HEK293 (cell line): ENCODE measurements around the gene ATXN10.

ENCODE experiments used
- CTCF ChIA-PET: fragments of 350-600 bp; formaldehyde crosslinking; extraction: SDS; loops from one replicate; lab custom pipeline; 2021; ENCODE audit warnings: antibody characterized with exemption; lab: Yijun Ruan, JAX
- POLR2A ChIA-PET: fragments of 300-600 bp; formaldehyde crosslinking; extraction: SDS; loops from one replicate; lab custom pipeline; 2020; ENCODE audit warnings: antibody characterized with exemption, inconsistent platforms; lab: Yijun Ruan, JAX
- H3K27ac ChIP-seq: fragments of 200-500 bp; sonication (Bioruptor generic); 2 replicates; pipeline ENCODE4 v1.5.1; 2014; ENCODE audit warnings: low read depth, low read length, control low read depth, inconsistent platforms; ENCODE audit errors: extremely low read depth
- H3K36me3 ChIP-seq, 2 experiments: fragments of 200-500 bp in 1 of 2; sonication (Bioruptor generic) in 1 of 2; 1 replicate in 1 of 2; 2 replicates in 1 of 2; pipeline ENCODE4 v1.5.1; 2014 to 2017; ENCODE audit warnings: inconsistent platforms in 2 of 2, low read length in 2 of 2; ENCODE audit not compliant: control insufficient read depth in 2 of 2, insufficient read depth in 1 of 2
- H3K4me1 ChIP-seq: fragments of 200-500 bp; sonication (Bioruptor generic); 2 replicates; pipeline ENCODE4 v1.5.1; 2014; ENCODE audit warnings: mild to moderate bottlenecking, low read length, inconsistent platforms; ENCODE audit not compliant: control insufficient read depth, insufficient read depth
- H3K4me3 ChIP-seq: 2 replicates; pipeline ENCODE4 v1.5.1; 2011; ENCODE audit warnings: low read depth, mild to moderate bottlenecking, control low read depth, low read length, moderate library complexity
- H3K9me3 ChIP-seq: fragments of 200-500 bp; sonication (Bioruptor generic); 2 replicates; pipeline ENCODE4 v1.5.1; 2014; ENCODE audit warnings: low read depth, low read length, inconsistent platforms; ENCODE audit not compliant: control insufficient read depth, insufficient read depth
- ELK4 ChIP-seq: IDR thresholded peaks from 2 replicates; pipeline ENCODE4 v1.6.1; 2011; ENCODE audit warnings: mild to moderate bottlenecking, low read depth, low read length, borderline replicate concordance
- KLF9 ChIP-seq: fragments of 450-650 bp; formaldehyde crosslinking; IDR thresholded peaks from 2 replicates; pipeline ENCODE4 v1.5.1; 2016; ENCODE audit warnings: missing biosample characterization, missing genetic modification characterization, low read depth
- PRDM2 ChIP-seq: fragments of 450-650 bp; formaldehyde crosslinking; IDR thresholded peaks from 2 replicates; pipeline ENCODE4 v1.5.1; 2016; ENCODE audit warnings: missing biosample characterization, missing genetic modification characterization, borderline replicate concordance
- SP3 ChIP-seq: fragments of 450-650 bp; formaldehyde crosslinking; IDR thresholded peaks from 2 replicates; pipeline ENCODE4 v1.5.1; 2016; ENCODE audit warnings: missing biosample characterization, missing genetic modification characterization
- ZBTB44 ChIP-seq: fragments of 450-650 bp; IDR thresholded peaks from 2 replicates; pipeline ENCODE4 v1.5.1; 2018; ENCODE audit warnings: missing biosample characterization, mild to moderate bottlenecking, missing genetic modification characterization
- ZNF10 ChIP-seq: fragments of 450-650 bp; formaldehyde crosslinking; IDR thresholded peaks from 2 replicates; pipeline ENCODE4 v1.5.1; 2017; ENCODE audit warnings: missing biosample characterization, missing genetic modification characterization
- ZNF248 ChIP-seq: fragments of 450-650 bp; formaldehyde crosslinking; IDR thresholded peaks from 2 replicates; pipeline ENCODE4 v1.5.1; 2017; ENCODE audit warnings: missing biosample characterization, missing genetic modification characterization
- ZNF335 ChIP-seq: fragments of 450-650 bp; formaldehyde crosslinking; conservative IDR thresholded peaks from 2 replicates; pipeline ENCODE4 v1.5.1; 2016; ENCODE audit warnings: missing biosample characterization, missing genetic modification characterization
- ZNF37A ChIP-seq: fragments of 450-650 bp; IDR thresholded peaks from 2 replicates; pipeline ENCODE4 v1.5.1; 2018; ENCODE audit warnings: missing biosample characterization, missing genetic modification characterization
- ZNF423 ChIP-seq: fragments of 450-650 bp; formaldehyde crosslinking; IDR thresholded peaks from 2 replicates; pipeline ENCODE4 v1.5.1; 2016; ENCODE audit warnings: missing biosample characterization, missing genetic modification characterization
- ZNF488 ChIP-seq: fragments of 450-650 bp; formaldehyde crosslinking; IDR thresholded peaks from 2 replicates; pipeline ENCODE4 v1.5.1; 2016; ENCODE audit warnings: missing biosample characterization, missing genetic modification characterization
- ZNF521 ChIP-seq: fragments of 450-650 bp; formaldehyde crosslinking; IDR thresholded peaks from 2 replicates; pipeline ENCODE4 v1.5.1; 2017; ENCODE audit warnings: missing biosample characterization, mild to moderate bottlenecking, missing genetic modification characterization
- ZNF629 ChIP-seq: fragments of 450-650 bp; formaldehyde crosslinking; IDR thresholded peaks from 2 replicates; pipeline ENCODE4 v1.5.1; 2017; ENCODE audit warnings: missing biosample characterization, missing genetic modification characterization
- ZNF664 ChIP-seq: fragments of 450-650 bp; formaldehyde crosslinking; IDR thresholded peaks from 2 replicates; pipeline ENCODE4 v1.5.1; 2016; ENCODE audit warnings: missing biosample characterization, missing genetic modification characterization
- ZNF792 ChIP-seq: fragments of 450-650 bp; formaldehyde crosslinking; IDR thresholded peaks from 2 replicates; pipeline ENCODE4 v1.5.1; 2016; ENCODE audit warnings: missing biosample characterization, missing genetic modification characterization
- ZSCAN23 ChIP-seq: fragments of 450-650 bp; formaldehyde crosslinking; IDR thresholded peaks from 2 replicates; pipeline ENCODE4 v1.5.1; 2016; ENCODE audit warnings: missing biosample characterization, missing genetic modification characterization
- TF ChIP-seq, protein P1 (sequence below): fragments of 450-650 bp; formaldehyde crosslinking; conservative IDR thresholded peaks from 2 replicates; pipeline ENCODE4 v1.5.1; 2016; ENCODE audit warnings: low read depth, missing biosample characterization, missing genetic modification characterization
- TF ChIP-seq, protein P2 (sequence below): fragments of 450-650 bp; formaldehyde crosslinking; optimal IDR thresholded peaks from 2 replicates; pipeline ENCODE3; 2016; ENCODE audit warnings: missing biosample characterization, mild to moderate bottlenecking, missing genetic modification characterization
- TF ChIP-seq, protein P3 (sequence below): fragments of 450-650 bp; formaldehyde crosslinking; IDR thresholded peaks from 2 replicates; pipeline ENCODE4 v1.5.1; 2016; ENCODE audit warnings: missing biosample characterization, missing genetic modification characterization

ATXN10 gene

GRCh38 chr22:45834241-45834640 lies 162.6 kb downstream of the ATXN10 start (continued):
- no peak for TF ChIP-seq PRDM2
- TF ChIP-seq ZNF521 (tag by site-specific recombination) = no peak
- TF ChIP-seq ZNF629 (tag by site-specific recombination) = no peak
- TF ChIP-seq ZBTB44 = no peak

DNA sequence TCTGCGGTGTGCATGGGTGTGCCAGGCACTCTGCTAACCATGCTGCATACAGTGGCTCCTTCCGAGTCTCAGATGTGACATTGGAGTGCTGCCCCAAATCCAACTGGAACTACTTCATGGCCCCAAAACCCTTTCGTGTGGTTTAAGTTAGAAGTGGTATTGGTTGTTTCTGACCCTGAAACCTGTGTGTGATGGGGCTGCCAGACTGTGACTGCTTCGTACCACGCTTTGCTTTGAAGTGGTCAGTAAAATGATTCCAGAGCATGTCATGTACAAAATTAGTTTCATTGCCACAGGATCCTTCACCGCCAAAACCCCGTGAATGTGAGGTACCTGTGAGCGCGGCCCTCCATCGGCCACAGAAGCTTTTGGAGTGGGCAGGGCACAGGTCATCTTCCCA lies 163.2 kb downstream of the ATXN10 start:
- POLR2A ChIA-PET = interaction anchor here (0.5 kb wide), 1 partner anchor 668 kb away, joined by 3 read pairs; no protein-coding TSS in a partner anchor
- no peaks in the 10 kb centered on the region for H3K9me3 ChIP-seq
- CTCF ChIA-PET = interaction anchor here (0.7 to 0.9 kb wide), 2 partner anchors 102 to 236 kb away, joined by 3 to 4 read pairs; no protein-coding TSS in a partner anchor
- peaks cover 0 to 26% of the 10 kb centered on the region in 2 experiments; a peak in 1 of 3 replicates for H3K36me3 ChIP-seq
- no peak for TF ChIP-seq ZNF37A (tag by site-specific recombination)
- no peak for TF ChIP-seq KLF9 (tag by site-specific recombination)
- no peak for TF ChIP-seq ZNF335 (tag by site-specific recombination)
- TF ChIP-seq, protein P1, sequence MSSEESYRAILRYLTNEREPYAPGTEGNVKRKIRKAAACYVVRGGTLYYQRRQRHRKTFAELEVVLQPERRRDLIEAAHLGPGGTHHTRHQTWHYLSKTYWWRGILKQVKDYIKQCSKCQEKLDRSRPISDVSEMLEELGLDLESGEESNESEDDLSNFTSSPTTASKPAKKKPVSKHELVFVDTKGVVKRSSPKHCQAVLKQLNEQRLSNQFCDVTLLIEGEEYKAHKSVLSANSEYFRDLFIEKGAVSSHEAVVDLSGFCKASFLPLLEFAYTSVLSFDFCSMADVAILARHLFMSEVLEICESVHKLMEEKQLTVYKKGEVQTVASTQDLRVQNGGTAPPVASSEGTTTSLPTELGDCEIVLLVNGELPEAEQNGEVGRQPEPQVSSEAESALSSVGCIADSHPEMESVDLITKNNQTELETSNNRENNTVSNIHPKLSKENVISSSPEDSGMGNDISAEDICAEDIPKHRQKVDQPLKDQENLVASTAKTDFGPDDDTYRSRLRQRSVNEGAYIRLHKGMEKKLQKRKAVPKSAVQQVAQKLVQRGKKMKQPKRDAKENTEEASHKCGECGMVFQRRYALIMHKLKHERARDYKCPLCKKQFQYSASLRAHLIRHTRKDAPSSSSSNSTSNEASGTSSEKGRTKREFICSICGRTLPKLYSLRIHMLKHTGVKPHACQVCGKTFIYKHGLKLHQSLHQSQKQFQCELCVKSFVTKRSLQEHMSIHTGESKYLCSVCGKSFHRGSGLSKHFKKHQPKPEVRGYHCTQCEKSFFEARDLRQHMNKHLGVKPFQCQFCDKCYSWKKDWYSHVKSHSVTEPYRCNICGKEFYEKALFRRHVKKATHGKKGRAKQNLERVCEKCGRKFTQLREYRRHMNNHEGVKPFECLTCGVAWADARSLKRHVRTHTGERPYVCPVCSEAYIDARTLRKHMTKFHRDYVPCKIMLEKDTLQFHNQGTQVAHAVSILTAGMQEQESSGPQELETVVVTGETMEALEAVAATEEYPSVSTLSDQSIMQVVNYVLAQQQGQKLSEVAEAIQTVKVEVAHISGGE (tag by site-specific recombination) = no peak
- no peak for TF ChIP-seq ZNF488 (tag by site-specific recombination)
- no peak for TF ChIP-seq ZNF423 (tag by site-specific recombination)
- TF ChIP-seq ZNF248 (tag by site-specific recombination) = no peak
- TF ChIP-seq ZNF664 (tag by site-specific recombination) = no peak
- TF ChIP-seq, protein P2, sequence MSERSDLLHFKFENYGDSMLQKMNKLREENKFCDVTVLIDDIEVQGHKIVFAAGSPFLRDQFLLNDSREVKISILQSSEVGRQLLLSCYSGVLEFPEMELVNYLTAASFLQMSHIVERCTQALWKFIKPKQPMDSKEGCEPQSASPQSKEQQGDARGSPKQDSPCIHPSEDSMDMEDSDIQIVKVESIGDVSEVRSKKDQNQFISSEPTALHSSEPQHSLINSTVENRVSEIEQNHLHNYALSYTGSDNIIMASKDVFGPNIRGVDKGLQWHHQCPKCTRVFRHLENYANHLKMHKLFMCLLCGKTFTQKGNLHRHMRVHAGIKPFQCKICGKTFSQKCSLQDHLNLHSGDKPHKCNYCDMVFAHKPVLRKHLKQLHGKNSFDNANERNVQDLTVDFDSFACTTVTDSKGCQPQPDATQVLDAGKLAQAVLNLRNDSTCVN (tag by site-specific recombination) = no peak
- TF ChIP-seq ZNF792 (tag by site-specific recombination) = no peak
- no peak for TF ChIP-seq ZSCAN23 (tag by site-specific recombination)
- no peak for TF ChIP-seq ZNF10 (tag by site-specific recombination)
- TF ChIP-seq ELK4 = no peak
- TF ChIP-seq SP3 = no peak
- TF ChIP-seq, protein P3, sequence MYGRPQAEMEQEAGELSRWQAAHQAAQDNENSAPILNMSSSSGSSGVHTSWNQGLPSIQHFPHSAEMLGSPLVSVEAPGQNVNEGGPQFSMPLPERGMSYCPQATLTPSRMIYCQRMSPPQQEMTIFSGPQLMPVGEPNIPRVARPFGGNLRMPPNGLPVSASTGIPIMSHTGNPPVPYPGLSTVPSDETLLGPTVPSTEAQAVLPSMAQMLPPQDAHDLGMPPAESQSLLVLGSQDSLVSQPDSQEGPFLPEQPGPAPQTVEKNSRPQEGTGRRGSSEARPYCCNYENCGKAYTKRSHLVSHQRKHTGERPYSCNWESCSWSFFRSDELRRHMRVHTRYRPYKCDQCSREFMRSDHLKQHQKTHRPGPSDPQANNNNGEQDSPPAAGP (tag by site-specific recombination) = no peak
- no peaks in the 10 kb centered on the region for H3K4me1 ChIP-seq
- no peak overlapping the region for H3K4me3 ChIP-seq
- H3K27ac ChIP-seq = no peak overlapping the region
